Tibial nerve (tissue), 4 donors: ENCODE measurements around the gene DENND5B.

ENCODE experiments used
- CTCF ChIP-seq, 5 experiments: fragments of 200-600 bp in 3 of 5; fragments of 450-650 bp in 2 of 5; sonication (generic) in 3 of 5; IDR thresholded peaks; one replicate each; pipeline ENCODE4 v1.5.1; 2016 to 2019; ENCODE audit warnings: antibody characterized with exemption in 5 of 5, mild to moderate bottlenecking in 3 of 5, moderate library complexity in 2 of 5
- EP300 ChIP-seq, 2 donors: sonication (generic); formaldehyde crosslinking; IDR thresholded peaks; one replicate each; pipeline ENCODE4 v1.6.1; 2017; ENCODE audit warnings: antibody characterized with exemption in 2 of 2, mild to moderate bottlenecking in 1 of 2
- POLR2A ChIP-seq, 2 donors: fragments of 450-650 bp; IDR thresholded peaks; one replicate each; pipeline ENCODE4 v1.6.1; 2017; ENCODE audit warnings: antibody characterized with exemption in 2 of 2, mild to moderate bottlenecking in 2 of 2, moderate library complexity in 2 of 2

GRCh38 chr12:31533470-31533869 lies 57.5 kb downstream of the DENND5B start:
- TF ChIP-seq CTCF (IDR thresholded peaks at IDR 0.05) (no peak), POLR2A (IDR thresholded peaks at IDR 0.05) (no peak), EP300 (IDR thresholded peaks at IDR 0.05) (no peak)
